GM12878 (cell line): Measurements from ENCODE around the gene IFNGR2. TPM values are rescaled to one million over a fixed set of nuclear protein-coding genes. Genes with fewer than 3 reads are reported as not detected.

ENCODE experiments used
- ATAC-seq: fragments of 200-7000 bp; cut with Tn5 transposase; 3 replicates; pipeline ENCODE4 v1.9.1; 2020; ENCODE audit warnings: mild to moderate bottlenecking, moderate library complexity
- BruUV-seq: library from RNA; stranded (reverse); fragments of 400-500 nt; replicated peaks from 2 replicates; lab custom pipeline; 2021; lab: Mats Ljungman, UMichigan
- CTCF ChIA-PET: fragments of 300-600 bp; sonication (Branson Sonifier 250); formaldehyde crosslinking; extraction: SDS; loops from one replicate; lab custom pipeline; 2021; ENCODE audit warnings: inconsistent platforms; lab: Yijun Ruan, JAX
- POLR2A ChIA-PET: fragments of 350-600 bp; formaldehyde crosslinking; extraction: SDS; loops from one replicate; lab custom pipeline; 2021; ENCODE audit warnings: inconsistent platforms; lab: Charles Lee
- RAD21 ChIA-PET: fragments of 300-600 bp; sonication (Branson Sonifier 250); formaldehyde crosslinking; loops from one replicate; lab custom pipeline; 2023; ENCODE audit warnings: antibody characterized with exemption; ENCODE audit not compliant: unreplicated experiment; lab: Charles Lee
- SMC1A ChIA-PET: fragments of 300-600 bp; sonication (Branson Sonifier 250); formaldehyde crosslinking; loops from one replicate; lab custom pipeline; 2023; ENCODE audit not compliant: unreplicated experiment, uncharacterized antibody; lab: Charles Lee
- DNase-seq: peaks from one replicate; pipeline ENCODE4 v3.0.0-alpha.2; 2011; ENCODE audit warnings: low read depth, low spot score
- FAIRE-seq: peaks from 3 replicates; lab custom pipeline; 2011; peaks lifted over from hg19 to GRCh38; lab: Jason Lieb, UNC
- H2AFZ ChIP-seq: 2 replicates; pipeline ENCODE4 v1.6.0; 2011; ENCODE audit warnings: low read depth, low read length, control low read depth; ENCODE audit not compliant: control insufficient read depth
- H3K27ac ChIP-seq: 2 replicates; pipeline ENCODE4 v1.5.1; 2011; ENCODE audit warnings: control low read depth; ENCODE audit not compliant: control insufficient read depth, insufficient read depth
- H3K27me3 ChIP-seq, 2 experiments: replicated peaks in 1 of 2; 2 replicates each; pipeline versions ENCODE4 v1.6.0 to v1.6.1; 2011; ENCODE audit warnings: low read length in 1 of 2; ENCODE audit not compliant: control insufficient read depth in 2 of 2, insufficient read depth in 2 of 2
- H3K36me3 ChIP-seq, 2 experiments: 2 replicates each; pipeline ENCODE4 v1.5.1; 2011; ENCODE audit warnings: low read length in 1 of 2; ENCODE audit not compliant: control insufficient read depth in 2 of 2, insufficient read depth in 2 of 2
- H3K4me1 ChIP-seq: 2 replicates; pipeline ENCODE4 v1.6.1; 2011; ENCODE audit warnings: mild to moderate bottlenecking, low read length, moderate library complexity, mixed read lengths; ENCODE audit not compliant: control insufficient read depth, insufficient read depth
- H3K4me2 ChIP-seq: 2 replicates; pipeline ENCODE4 v1.6.0; 2011; ENCODE audit warnings: control low read depth; ENCODE audit not compliant: control insufficient read depth, insufficient read depth
- H3K4me3 ChIP-seq: fragments of 200-600 bp; sonication (generic); 2 replicates; pipeline ENCODE4 v1.5.1; 2016
- H3K79me2 ChIP-seq: 2 replicates; pipeline ENCODE4 v1.6.0; 2011; ENCODE audit warnings: low read length; ENCODE audit not compliant: control insufficient read depth, insufficient read depth
- H3K9ac ChIP-seq: 2 replicates; pipeline ENCODE4 v1.8.0; 2011; ENCODE audit warnings: low read length, control low read depth, mixed read lengths; ENCODE audit not compliant: control insufficient read depth, insufficient read depth
- H3K9me3 ChIP-seq: replicated peaks from 3 replicates; pipeline ENCODE4 v1.5.1; 2011; ENCODE audit warnings: mild to moderate bottlenecking, low read length; ENCODE audit not compliant: control insufficient read depth, insufficient read depth
- H4K20me1 ChIP-seq: 2 replicates; pipeline ENCODE4 v1.6.0; 2011; ENCODE audit not compliant: control insufficient read depth, insufficient read depth
- ATF7 ChIP-seq: fragments of 450-650 bp; IDR thresholded peaks from 2 replicates; pipeline ENCODE4 v1.6.1; 2016; ENCODE audit warnings: low read depth, mild to moderate bottlenecking
- BCL11A ChIP-seq: IDR thresholded peaks from 2 replicates; pipeline ENCODE4 v1.6.1; 2011; ENCODE audit warnings: low read depth, low read length
- CEBPB ChIP-seq, 2 experiments: fragments of 150-350 bp in 1 of 2; IDR thresholded peaks; 2 replicates each; pipeline ENCODE4 v1.6.1; 2012 to 2014; ENCODE audit warnings: low read depth in 2 of 2, low read length in 2 of 2, borderline replicate concordance in 1 of 2, inconsistent platforms in 1 of 2
- CREM ChIP-seq: IDR thresholded peaks from 2 replicates; pipeline ENCODE4 v1.6.1; 2014; ENCODE audit warnings: antibody characterized with exemption, low read depth
- FOXK2 ChIP-seq: fragments of 450-650 bp; IDR thresholded peaks from 2 replicates; pipeline ENCODE4 v1.6.1; 2017; ENCODE audit warnings: mild to moderate bottlenecking, moderate library complexity
- IRF4 ChIP-seq: IDR thresholded peaks from 2 replicates; pipeline ENCODE4 v1.6.1; 2011; ENCODE audit warnings: low read depth, low read length
- NBN ChIP-seq: fragments of 450-650 bp; IDR thresholded peaks from 2 replicates; pipeline ENCODE4 v1.6.1; 2016
- NFXL1 ChIP-seq: fragments of 450-650 bp; IDR thresholded peaks from 2 replicates; pipeline ENCODE4 v1.6.1; 2017; ENCODE audit warnings: antibody characterized with exemption, mild to moderate bottlenecking, borderline replicate concordance
- NR2C1 ChIP-seq: fragments of 450-650 bp; IDR thresholded peaks from 2 replicates; pipeline ENCODE4 v1.6.1; 2017; ENCODE audit warnings: antibody characterized with exemption, mild to moderate bottlenecking, moderate library complexity
- SIX5 ChIP-seq: IDR thresholded peaks from 2 replicates; pipeline ENCODE4 v1.6.1; 2011; ENCODE audit warnings: mild to moderate bottlenecking, low read depth, low read length, moderate library complexity; ENCODE audit not compliant: severe bottlenecking
- TAF1 ChIP-seq: IDR thresholded peaks from 2 replicates; pipeline ENCODE4 v1.6.1; 2011; ENCODE audit warnings: mild to moderate bottlenecking, low read depth, low read length, borderline replicate concordance
- TBL1XR1 ChIP-seq: IDR thresholded peaks from 2 replicates; pipeline ENCODE4 v1.6.1; 2012; ENCODE audit warnings: low read depth, low read length, improper control_type of control experiment
- ZSCAN29 ChIP-seq: fragments of 450-650 bp; IDR thresholded peaks from 2 replicates; pipeline ENCODE4 v1.6.1; 2017; ENCODE audit warnings: mild to moderate bottlenecking, moderate library complexity
- WGBS: methylation state at CpG from one replicate; pipeline ENCODE4 v1.1.6; 2016; ENCODE audit warnings: low lambda C conversion rate; ENCODE audit not compliant: insufficient replicate concordance, insufficient coverage; ENCODE audit errors: missing lambda C conversion rate; 5-methylcytosine and 5-hydroxymethylcytosine counted together
- in situ Hi-C: fragments of 300-500 bp; cut with MboI; formaldehyde crosslinking; loops from 9 replicates; pipeline ENCODE4 v1.14.3; 2018; ENCODE audit warnings: mixed read lengths
- intact Hi-C: fragments of 100-400 bp; cut with micrococcal nuclease; formaldehyde crosslinking; loops from one replicate; pipeline ENCODE4 v1.14.2; 2022; ENCODE audit not compliant: unreplicated experiment
- polyA plus RNA-seq, 11 experiments: library from polyadenylated mRNA; depleted of rRNA in 4 of 11; unstranded in 6 of 11; stranded (reverse) in 5 of 11; fragments of >200 nt; fragmentation: Nextera tagmentation in 4 of 11; fragmentation: Illumina TruSeq in 1 of 11; extraction: Ambion mirVana in 4 of 11; extraction: Trizol in 1 of 11; gene quantifications; 1 replicate in 1 of 11; 2 replicates in 10 of 11; pipeline versions ENCODE4 v1.2.1 to v1.2.3, GENCODE V29; 2011 to 2016; ENCODE audit warnings: inconsistent platforms in 2 of 11, missing spikeins in 2 of 11, low read depth in 1 of 11
- total RNA-seq, 4 experiments: library from RNA; depleted of rRNA in 3 of 4; stranded (reverse); fragments of >200 nt in 3 of 4; fragmentation: Illumina TruSeq in 1 of 4; extraction: Trizol in 1 of 4; gene quantifications; 2 replicates each; pipeline versions ENCODE4 v1.2.1 to v1.2.3, GENCODE V29; 2013 to 2021

The IFNGR2 gene
- total and polyA plus RNA-seq, 10 of the 15 experiments (the other 5 are each of a cell fraction or from before 2014, with no cell fraction given) = 23.6 to 98.8 (median 77.0) TPM

DNA sequence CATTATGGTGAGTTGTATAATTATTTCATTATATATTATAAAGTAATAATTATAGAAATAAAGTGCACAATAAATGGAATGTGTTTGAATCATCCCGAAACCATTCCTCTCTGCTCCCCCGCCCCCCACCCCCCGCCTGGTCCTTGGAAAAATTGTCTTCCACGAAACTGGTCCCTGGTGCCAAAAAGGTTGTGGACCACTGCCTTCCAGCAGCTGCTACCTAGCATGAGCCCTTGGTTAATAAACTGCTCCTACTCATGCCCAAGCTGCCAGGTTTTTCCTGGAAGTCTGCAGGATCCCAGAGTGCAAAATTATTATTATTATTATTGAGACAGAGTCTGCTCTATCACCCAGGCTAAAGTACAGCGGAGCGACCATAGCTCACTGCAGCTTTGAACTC lies 6.8 kb upstream of the IFNGR2 start:
- H3K4me2 ChIP-seq = no peak overlapping the region
- ATAC-seq = no peak
- H3K9ac ChIP-seq = no peak overlapping the region
- BruUV-seq = no TSS peak
- no peaks in the 10 kb centered on the region for H3K79me2 ChIP-seq
- H3K27ac ChIP-seq = no peak overlapping the region
- H4K20me1 ChIP-seq = no peaks in the 10 kb centered on the region
- WGBS = 100% methylated on average over 6 of the region's 6 CpGs
- ChIA-PET SMC1A (interaction anchor here (0.6 to 2.8 kb wide), 6 partner anchors 10 to 130 kb away, joined by 3 to 13 read pairs (median 4); partner anchors contain the start of gene IL10RB), RAD21 (interaction anchor here (1.8 to 3.5 kb wide), 2 partner anchors 12 to 38 kb away, joined by 6 to 12 read pairs; no protein-coding TSS in a partner anchor), CTCF (interaction anchor here (0.8 to 3.1 kb wide), 2 partner anchors 11 to 21 kb away, joined by 3 to 21 read pairs; no protein-coding TSS in a partner anchor), POLR2A (interaction anchor here (1.2 to 1.5 kb wide), 2 partner anchors 9 to 12 kb away, joined by 7 to 9 read pairs; no protein-coding TSS in a partner anchor)
- no peak for FAIRE-seq
- in situ Hi-C loops = no loop called here
- H3K4me3 ChIP-seq = no peak overlapping the region
- H3K27me3 ChIP-seq = no peaks in the 10 kb centered on the region
- no peaks in the 10 kb centered on the region for H3K36me3 ChIP-seq
- no peak overlapping the region for H2AFZ ChIP-seq
- TF ChIP-seq CEBPB (IDR thresholded peaks at IDR 0.05; ENCODE audit: borderline replicate concordance in 1 of 2, low read depth in 2 of 2, low read length in 2 of 2) = no peak
- no peak for TF ChIP-seq ATF7
- TF ChIP-seq CREM = no peak
- TF ChIP-seq FOXK2 = no peak
- no peak for TF ChIP-seq ZSCAN29
- no peak for TF ChIP-seq NR2C1
- no peak for TF ChIP-seq SIX5
- no peak for TF ChIP-seq TAF1
- TF ChIP-seq TBL1XR1 = no peak
- TF ChIP-seq BCL11A = no peak
- no peak for TF ChIP-seq NFXL1
- TF ChIP-seq NBN = no peak
- no peak for TF ChIP-seq IRF4
- TF ChIP-seq, all 136 proteins: peak for 0
- intact Hi-C loops = no loop called here
- DNase-seq = no peak
- Histone ChIP-seq H3K4me1 (peaks cover 16% of the 10 kb centered on the region), H3K9me3 (no peaks in the 10 kb centered on the region)
